ENCODE data around the gene CSNK1D. TPM values are rescaled to one million over a fixed set of nuclear protein-coding genes. Genes with fewer than 3 reads are reported as not detected.

Gene CSNK1D
- total RNA-seq, 3 donors from 2014 or later = 177 to 221 (median 189) TPM

DNA sequence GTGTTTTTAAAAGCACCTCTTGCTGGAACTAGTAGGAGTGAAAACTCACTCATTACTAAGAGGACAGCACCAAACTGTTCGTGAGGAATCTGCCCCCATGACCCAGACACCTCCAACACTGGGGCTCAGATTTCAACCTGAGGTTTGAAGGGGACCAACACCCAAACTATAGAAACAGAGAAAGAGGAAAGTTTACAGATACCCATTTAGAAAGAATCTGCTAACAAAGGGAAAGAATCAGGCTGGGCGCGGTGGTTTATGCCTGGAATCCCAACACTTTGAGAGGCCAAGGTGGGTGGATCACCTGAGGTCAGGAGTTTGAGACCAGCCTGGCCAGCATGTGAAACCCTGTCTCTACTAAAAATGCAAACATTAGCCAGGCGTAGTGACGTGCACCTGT is 3.4 kb upstream of the CSNK1D start:
- DNase-seq = peak in 1 of 3 donors; percentile 12
- H3K4me1 ChIP-seq (ENCODE audit: low read depth) = peaks cover 14% of the 10 kb centered on the region
- no peak for ATAC-seq
- H3K9me3 ChIP-seq = no peaks in the 10 kb centered on the region
- no peaks in the 10 kb centered on the region for H3K36me3 ChIP-seq (ENCODE audit: low read depth)
- TF ChIP-seq, protein P1, sequence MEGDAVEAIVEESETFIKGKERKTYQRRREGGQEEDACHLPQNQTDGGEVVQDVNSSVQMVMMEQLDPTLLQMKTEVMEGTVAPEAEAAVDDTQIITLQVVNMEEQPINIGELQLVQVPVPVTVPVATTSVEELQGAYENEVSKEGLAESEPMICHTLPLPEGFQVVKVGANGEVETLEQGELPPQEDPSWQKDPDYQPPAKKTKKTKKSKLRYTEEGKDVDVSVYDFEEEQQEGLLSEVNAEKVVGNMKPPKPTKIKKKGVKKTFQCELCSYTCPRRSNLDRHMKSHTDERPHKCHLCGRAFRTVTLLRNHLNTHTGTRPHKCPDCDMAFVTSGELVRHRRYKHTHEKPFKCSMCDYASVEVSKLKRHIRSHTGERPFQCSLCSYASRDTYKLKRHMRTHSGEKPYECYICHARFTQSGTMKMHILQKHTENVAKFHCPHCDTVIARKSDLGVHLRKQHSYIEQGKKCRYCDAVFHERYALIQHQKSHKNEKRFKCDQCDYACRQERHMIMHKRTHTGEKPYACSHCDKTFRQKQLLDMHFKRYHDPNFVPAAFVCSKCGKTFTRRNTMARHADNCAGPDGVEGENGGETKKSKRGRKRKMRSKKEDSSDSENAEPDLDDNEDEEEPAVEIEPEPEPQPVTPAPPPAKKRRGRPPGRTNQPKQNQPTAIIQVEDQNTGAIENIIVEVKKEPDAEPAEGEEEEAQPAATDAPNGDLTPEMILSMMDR (IDR thresholded peaks at IDR 0.05) = no peak
- intact Hi-C loops (cut with DNase I, micrococcal nuclease) = no loop called here
- no peak overlapping the region for H3K4me3 ChIP-seq

DNA sequence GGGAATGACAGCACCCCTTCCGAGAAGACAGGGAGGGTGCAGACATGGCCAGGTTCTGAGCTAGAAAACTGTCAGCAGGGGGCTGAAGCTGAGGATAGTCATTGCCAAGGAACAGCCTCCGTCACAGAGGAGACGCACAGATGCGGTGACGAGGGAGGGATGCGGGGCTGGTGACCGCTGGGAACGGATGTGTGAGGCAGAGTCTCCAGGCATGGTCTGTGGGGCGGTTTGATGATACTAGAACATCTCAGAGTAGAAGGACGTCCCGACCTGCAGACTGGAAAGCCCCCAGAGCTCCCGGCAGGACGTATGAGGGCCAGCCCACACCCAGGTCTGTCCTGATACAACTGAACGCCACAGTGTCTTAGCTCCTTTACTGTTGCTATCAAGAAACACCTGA is 1.8 kb upstream of the CSNK1D start:
- peaks cover 22% of the 10 kb centered on the region for H3K4me1 ChIP-seq (ENCODE audit: low read depth)
- no peak for ATAC-seq
- intact Hi-C loops (cut with DNase I, micrococcal nuclease) = no loop called here
- H3K4me3 ChIP-seq = no peak overlapping the region
- peak in 1 of 3 donors; percentile 48 for DNase-seq
- no peaks in the 10 kb centered on the region for H3K9me3 ChIP-seq
- H3K36me3 ChIP-seq (ENCODE audit: low read depth) = no peaks in the 10 kb centered on the region
- TF ChIP-seq, protein P1 (IDR thresholded peaks at IDR 0.05) = no peak

DNA sequence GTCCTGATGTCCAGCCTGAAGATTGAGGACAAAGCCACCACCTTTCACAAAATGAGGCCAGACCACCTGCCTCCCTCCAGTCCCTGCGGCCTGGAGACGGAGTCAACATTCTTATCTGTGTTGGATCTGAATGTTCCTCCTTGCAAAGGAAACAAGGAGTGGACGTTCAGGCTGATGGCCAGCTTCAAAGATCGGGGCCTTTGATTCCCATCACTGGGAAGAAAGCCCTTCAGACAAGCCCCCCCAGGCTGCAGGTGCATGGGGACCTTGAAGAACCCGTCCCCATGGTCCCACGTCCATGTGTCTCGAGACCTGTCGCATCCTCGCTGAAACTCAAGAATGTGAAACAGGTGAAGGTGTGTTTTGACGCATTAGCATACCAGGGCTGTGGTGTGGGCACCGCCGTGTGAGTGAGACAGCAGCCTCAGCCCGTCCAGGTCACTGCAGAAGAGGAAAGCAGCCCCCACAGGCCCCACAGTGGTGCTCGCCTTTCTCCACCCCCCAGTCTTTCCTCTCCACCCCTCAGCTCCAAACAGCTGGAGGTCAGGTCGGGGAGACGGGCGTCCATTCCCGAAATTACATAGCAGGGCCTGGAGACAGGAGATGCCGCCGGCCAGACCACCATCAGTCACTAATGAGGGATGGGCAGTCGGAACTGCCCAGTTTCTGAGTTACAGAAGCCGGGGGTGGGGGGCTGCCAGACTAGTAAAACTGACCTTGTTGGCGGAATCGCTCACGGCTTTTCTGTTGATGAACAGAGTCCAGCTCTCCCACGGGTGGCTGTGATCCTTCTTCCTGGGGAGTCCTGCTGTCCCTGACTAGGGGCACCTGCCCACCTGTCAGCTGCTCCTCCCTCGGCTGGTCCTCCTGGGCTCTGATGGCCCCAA is 877 bp upstream of the CSNK1D start:
- DNase-seq (peak in 1 of 3 donors; percentile 49), ATAC-seq (no peak)
- no peaks in the 10 kb centered on the region for H3K9me3 ChIP-seq
- intact Hi-C loops (cut with DNase I, micrococcal nuclease) = no loop called here
- H3K36me3 ChIP-seq (ENCODE audit: low read depth) = no peaks in the 10 kb centered on the region
- TF ChIP-seq, protein P1 (IDR thresholded peaks at IDR 0.05) = no peak
- H3K4me3 ChIP-seq = no peak overlapping the region
- peaks cover 31% of the 10 kb centered on the region for H3K4me1 ChIP-seq (ENCODE audit: low read depth)

DNA sequence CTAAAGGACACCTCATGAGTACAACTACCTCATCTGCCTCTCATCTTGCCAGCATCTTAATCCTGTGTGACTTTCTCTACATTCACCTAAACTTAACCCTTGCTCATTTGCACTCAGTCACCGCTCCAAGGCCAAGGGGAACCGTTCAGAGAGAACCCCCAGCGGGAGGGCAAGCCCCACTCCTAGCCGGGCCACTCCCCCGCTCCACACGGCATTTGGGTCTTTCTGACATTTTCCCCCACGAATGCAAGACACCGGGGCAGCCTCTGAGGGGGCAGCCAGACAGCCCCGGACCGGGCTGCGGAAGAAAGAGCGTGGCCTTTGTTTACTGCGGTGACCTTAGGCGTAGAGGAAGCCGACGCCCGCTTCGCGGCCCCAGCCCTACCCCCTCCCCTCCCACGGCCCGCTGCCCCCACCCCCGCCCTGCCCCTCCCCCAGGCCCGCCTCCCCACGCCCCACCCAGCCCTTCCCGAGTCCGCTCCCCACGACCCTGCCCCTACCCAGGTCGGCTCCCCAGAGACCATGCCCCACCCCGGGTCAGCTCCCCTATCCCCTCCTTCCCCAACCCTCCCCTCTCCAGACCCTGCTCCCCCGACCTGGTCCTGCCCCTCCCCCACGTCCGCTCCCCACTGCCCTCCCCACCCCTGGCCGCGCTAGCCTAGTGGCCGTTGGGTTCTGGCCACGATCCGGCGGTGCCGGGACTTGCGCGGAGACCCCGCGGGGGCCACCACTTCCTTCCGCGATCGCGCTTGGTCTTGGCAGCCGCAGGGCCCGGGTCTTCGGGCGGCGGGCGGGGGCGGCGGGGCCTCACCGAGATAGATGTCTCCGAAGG is 789 bp downstream of the CSNK1D start:
- Histone ChIP-seq H3K4me1 (ENCODE audit: low read depth) (peaks cover 47% of the 10 kb centered on the region), H3K9me3 (no peaks in the 10 kb centered on the region), H3K4me3 (peak overlapping the region; percentile 99), H3K36me3 (ENCODE audit: low read depth) (no peaks in the 10 kb centered on the region)
- TF ChIP-seq, protein P1 (IDR thresholded peaks at IDR 0.05) = no peak
- intact Hi-C loops (cut with DNase I, micrococcal nuclease) = no loop called here
- DNase-seq = peak; percentile 59 to 78 (median 69)
- ATAC-seq = peak; percentile 49

DNA sequence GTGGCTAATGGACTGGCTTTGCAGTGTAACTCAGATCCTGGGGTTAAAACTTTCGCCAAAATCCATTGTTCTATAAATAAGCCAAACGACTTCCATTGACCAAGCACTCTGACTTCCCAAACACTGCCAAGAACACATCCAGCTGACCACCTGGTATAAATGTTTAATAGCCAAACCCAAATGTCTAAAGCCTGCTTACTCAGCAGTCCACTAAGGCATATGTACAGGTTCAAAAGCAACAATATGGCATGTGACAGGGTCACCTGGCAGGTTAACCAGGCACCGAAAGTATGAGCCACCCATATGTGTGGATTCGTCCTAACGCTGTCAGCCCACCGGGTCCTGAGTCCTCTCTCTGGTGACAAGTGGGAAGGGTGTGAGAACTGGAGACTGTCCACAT is 2.1 kb downstream of the CSNK1D start:
- H3K4me3 ChIP-seq = no peak overlapping the region
- H3K36me3 ChIP-seq (ENCODE audit: low read depth) = no peaks in the 10 kb centered on the region
- peaks cover 60% of the 10 kb centered on the region for H3K4me1 ChIP-seq (ENCODE audit: low read depth)
- DNase-seq (no peak), ATAC-seq (no peak)
- no peaks in the 10 kb centered on the region for H3K9me3 ChIP-seq
- TF ChIP-seq, protein P1 (IDR thresholded peaks at IDR 0.05) = no peak
- intact Hi-C loops (cut with DNase I, micrococcal nuclease) = no loop called here

Data from mucosa of descending colon (tissue), 3 donors.